GM19035 (cell line): Measurements from ENCODE around the gene MAPK8.
"Not testable (repeated sequence)": the region's sequence is repeated elsewhere in the genome, so short reads cannot be mapped to it uniquely, and the experiment has no call there.

ENCODE experiments used
- ATAC-seq: cut with Tn5 transposase; IDR thresholded peaks from one replicate; pipeline ENCODE4 v1.9.1; 2021; ENCODE audit not compliant: unreplicated experiment

MAPK8 gene

GRCh38 chr10:48333856-48334255, 27.4 kb downstream of the MAPK8 start:
- ATAC-seq, result no peak

- ATAC-seq, result no peak
These were observed 29.3 kb downstream of the MAPK8 start for GRCh38 chr10:48335788-48336187.

GRCh38 chr10:48336978-48337599, 30.6 kb downstream of the MAPK8 start:
- peak; percentile 94 for ATAC-seq

- ATAC-seq, result no peak
These were observed 34.3 kb downstream of the MAPK8 start for GRCh38 chr10:48340734-48341133.

GRCh38 chr10:48343106-48343505, 36.6 kb downstream of the MAPK8 start:
- ATAC-seq, result no peak

- ATAC-seq, result no peak
These were observed 37.6 kb downstream of the MAPK8 start for GRCh38 chr10:48343921-48344598.

- not testable (repeated sequence) for ATAC-seq
These were observed 39.8 kb downstream of the MAPK8 start for GRCh38 chr10:48346248-48346647.

GRCh38 chr10:48347539-48347938, 41.1 kb downstream of the MAPK8 start:
- not testable (repeated sequence) for ATAC-seq

- ATAC-seq, result not testable (repeated sequence)
These were observed 41.5 kb downstream of the MAPK8 start for GRCh38 chr10:48347943-48348342.

- no peak for ATAC-seq
These were observed 46.8 kb downstream of the MAPK8 start for GRCh38 chr10:48353246-48353645.

- no peak for ATAC-seq
These were observed 51.2 kb downstream of the MAPK8 start for GRCh38 chr10:48357631-48358030.

GRCh38 chr10:48358162-48358561, 51.7 kb downstream of the MAPK8 start:
- no peak for ATAC-seq

- ATAC-seq, result no peak
These were observed 52.4 kb downstream of the MAPK8 start for GRCh38 chr10:48358838-48359237.

- ATAC-seq, result no peak
These were observed 54.7 kb downstream of the MAPK8 start for GRCh38 chr10:48361176-48361575.

- ATAC-seq, result no peak
These were observed 57.3 kb downstream of the MAPK8 start for GRCh38 chr10:48363617-48364355.

- ATAC-seq, result no peak
These were observed 58.4 kb downstream of the MAPK8 start for GRCh38 chr10:48364659-48365405.

GRCh38 chr10:48365668-48366067, 59.2 kb downstream of the MAPK8 start:
- no peak for ATAC-seq

- ATAC-seq, result no peak
These were observed 59.8 kb downstream of the MAPK8 start for GRCh38 chr10:48366261-48366660.

GRCh38 chr10:48369501-48369900, 63.0 kb downstream of the MAPK8 start:
- no peak for ATAC-seq

GRCh38 chr10:48377751-48378530, 71.5 kb downstream of the MAPK8 start:
- no peak for ATAC-seq

- no peak for ATAC-seq
These were observed 72.2 kb downstream of the MAPK8 start for GRCh38 chr10:48378675-48379074.
